Small intestine (tissue), 7 donors: Measurements from ENCODE around the gene REPIN1. TPM values are rescaled to one million over a fixed set of nuclear protein-coding genes. Genes with fewer than 3 reads are reported as not detected.

Experiments
- DNase-seq, 2 donors: peaks; one replicate each; pipeline versions ENCODE4 v3.0.0 to v3.0.0-alpha.2; 2013
- FAIRE-seq: peaks from 2 replicates; lab custom pipeline; 2012; peaks lifted over from hg19 to GRCh38; lab: Jason Lieb, UNC
- H3K27ac ChIP-seq, 3 donors: one replicate each; pipeline ENCODE4 v1.5.1; 2013; ENCODE audit warnings: low read length in 2 of 3, mild to moderate bottlenecking in 2 of 3, control low read depth in 1 of 3, inconsistent platforms in 1 of 3, low read depth in 1 of 3, moderate library complexity in 1 of 3
- H3K27me3 ChIP-seq, 3 donors: one replicate each; pipeline ENCODE4 v1.6.1; 2013; ENCODE audit warnings: low read length in 3 of 3, inconsistent platforms in 1 of 3; ENCODE audit not compliant: control insufficient read depth in 3 of 3, insufficient read depth in 3 of 3
- H3K36me3 ChIP-seq, 3 donors: one replicate each; pipeline ENCODE4 v1.6.1; 2013; ENCODE audit warnings: low read length in 3 of 3, inconsistent platforms in 1 of 3, low read depth in 1 of 3, mild to moderate bottlenecking in 1 of 3, moderate library complexity in 1 of 3; ENCODE audit not compliant: control insufficient read depth in 3 of 3, insufficient read depth in 2 of 3
- H3K4me1 ChIP-seq, 3 donors: one replicate each; pipeline ENCODE4 v1.6.1; 2013; ENCODE audit warnings: low read length in 2 of 3, inconsistent platforms in 1 of 3, low read depth in 1 of 3, mild to moderate bottlenecking in 1 of 3, moderate library complexity in 1 of 3; ENCODE audit not compliant: control insufficient read depth in 3 of 3, insufficient read depth in 2 of 3
- H3K4me3 ChIP-seq, 3 donors: one replicate each; pipeline ENCODE4 v1.5.1; 2013; ENCODE audit warnings: low read length in 3 of 3, control low read depth in 1 of 3, inconsistent platforms in 1 of 3, low read depth in 1 of 3, mild to moderate bottlenecking in 1 of 3, moderate library complexity in 1 of 3
- H3K9me3 ChIP-seq, 2 donors: one replicate each; pipeline ENCODE4 v1.6.1; 2013; ENCODE audit warnings: low read depth in 1 of 2, low read length in 1 of 2; ENCODE audit not compliant: control insufficient read depth in 2 of 2, insufficient read depth in 1 of 2
- WGBS, 3 donors: extraction: QIAGEN DNeasy Blood & Tissue Kit; methylation state at CpG; one replicate each; pipeline ENCODE4 v1.1.7; 2013; 5-methylcytosine and 5-hydroxymethylcytosine counted together
- polyA plus RNA-seq, 4 donors: library from polyadenylated mRNA; stranded (reverse) in 3 of 4; unstranded in 1 of 4; fragments of 200-250 nt in 3 of 4; fragments of 120-200 nt in 1 of 4; gene quantifications; one replicate each; pipeline versions ENCODE4 v1.2.1 to v1.2.3, GENCODE V29; 2013
- donor health status: healthy with polysubstance abuse.
- donor health status: control.
- donor health status: control.
- donor health status: Bipolar disorder and iron deficiency.
- donor health status: healthy.

The REPIN1 gene
- polyA plus RNA-seq, 4 donors = 46.5 to 138 (median 78.0) TPM

DNA sequence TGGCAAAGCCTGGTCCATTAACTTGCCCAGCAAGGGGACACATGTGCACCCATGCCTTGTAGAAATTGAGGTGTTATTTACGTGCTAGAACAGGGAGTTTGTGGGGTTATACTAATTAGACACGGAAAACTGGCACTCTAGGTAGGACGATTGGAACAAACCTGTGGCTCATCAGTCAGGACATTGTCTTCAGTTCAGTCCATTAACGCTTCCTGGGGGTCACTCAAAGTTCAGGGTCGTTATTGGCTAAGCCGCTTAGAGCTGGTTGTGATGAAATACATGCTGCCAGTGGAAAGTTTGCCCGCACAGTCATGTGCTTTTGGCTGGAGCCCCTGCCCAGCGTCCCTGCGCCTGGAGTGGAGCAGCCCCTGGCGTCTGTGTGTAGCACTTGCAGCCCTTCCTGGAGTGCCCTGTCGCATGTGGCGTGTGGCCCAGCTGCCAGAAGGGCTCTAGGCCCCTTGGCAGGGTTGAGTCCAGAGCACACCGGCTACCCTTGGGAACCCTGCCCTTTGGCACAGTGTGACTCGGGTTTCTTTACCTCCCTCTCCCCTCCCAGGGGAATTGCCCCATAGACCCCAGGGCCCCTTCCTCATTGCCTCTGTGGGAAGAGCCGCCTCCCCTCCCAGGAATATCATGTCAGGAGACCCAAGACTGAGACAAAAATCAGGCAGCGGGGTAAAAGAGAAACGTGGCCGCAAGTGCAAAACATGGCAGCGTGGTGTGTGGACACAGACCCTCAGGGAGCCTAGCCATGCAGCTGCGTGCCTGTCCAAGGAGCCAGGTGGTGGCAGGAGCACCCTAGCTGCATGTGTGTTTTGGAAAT lies 20.3 kb downstream of the REPIN1 start:
- Histone ChIP-seq H3K4me1 (peaks cover 0 to 38% (median 2%) of the 10 kb centered on the region in 3 donors), H3K36me3 (peaks cover 0 to 38% (median 0%) of the 10 kb centered on the region in 3 donors), H3K4me3 (no peak overlapping the region), H3K27me3 (no peaks in the 10 kb centered on the region), H3K9me3 (no peaks in the 10 kb centered on the region), H3K27ac (peak overlapping the region in 1 of 3 donors; percentile 6)
- 50 to 68% (median 52%) methylated on average over 19 to 20 of the region's 20 CpGs for WGBS, 3 donors
- DNase-seq (peak; percentile 51 to 78), FAIRE-seq (no peak)

DNA sequence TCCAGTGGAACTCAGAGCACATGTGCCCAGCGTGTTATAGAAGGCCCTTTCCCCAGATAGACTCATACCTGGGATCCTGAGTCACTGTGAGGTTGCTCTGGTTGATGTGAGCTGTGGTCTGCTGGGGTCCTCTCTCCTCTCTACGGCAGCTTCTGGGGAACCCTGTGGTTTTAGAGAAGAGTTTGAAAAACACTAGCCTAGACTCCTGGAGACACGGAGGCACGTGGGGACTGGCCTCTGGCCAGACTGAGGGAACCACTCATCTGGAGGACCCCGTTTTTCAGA lies 20.9 kb downstream of the REPIN1 start:
- Histone ChIP-seq H3K9me3 (no peaks in the 10 kb centered on the region), H3K27me3 (no peaks in the 10 kb centered on the region), H3K36me3 (peaks cover 0 to 35% (median 0%) of the 10 kb centered on the region in 3 donors), H3K27ac (peak overlapping the region in 1 of 3 donors; percentile 6), H3K4me3 (no peak overlapping the region), H3K4me1 (peaks cover 0 to 33% (median under 1%) of the 10 kb centered on the region in 3 donors)
- 65 to 78% (median 75%) methylated on average over 5 of the region's 5 CpGs for WGBS, 3 donors
- DNase-seq (no peak), FAIRE-seq (no peak)

DNA sequence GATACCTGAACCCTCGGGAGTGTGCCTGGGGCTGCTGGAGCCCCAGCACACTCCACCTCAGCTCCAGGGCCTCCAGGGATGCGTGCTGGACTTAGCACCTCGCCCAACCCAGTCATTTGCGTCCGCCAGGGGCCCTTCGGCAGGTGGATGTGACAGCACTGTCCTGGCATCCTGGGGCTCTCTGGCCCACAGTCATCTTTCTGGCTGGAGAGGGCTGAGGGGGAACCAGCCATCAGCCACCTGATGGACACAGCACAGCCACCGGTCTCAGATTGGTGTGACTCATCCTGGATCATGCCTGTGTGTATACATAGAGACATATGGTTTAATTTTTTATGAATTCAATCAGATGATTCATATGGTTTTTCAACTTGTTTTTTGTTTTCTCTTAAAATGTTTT lies 21.6 kb downstream of the REPIN1 start:
- 91 to 95% (median 93%) methylated on average over 7 of the region's 7 CpGs for WGBS, 3 donors
- peaks cover 0 to 34% (median 0%) of the 10 kb centered on the region in 3 donors for H3K36me3 ChIP-seq
- no peak overlapping the region for H3K4me3 ChIP-seq
- peak in 1 of 2 donors; percentile 53 for DNase-seq
- H3K27me3 ChIP-seq = no peaks in the 10 kb centered on the region
- H3K4me1 ChIP-seq = peaks cover 0 to 26% (median 0%) of the 10 kb centered on the region in 3 donors
- H3K9me3 ChIP-seq = no peaks in the 10 kb centered on the region
- no peak for FAIRE-seq
- H3K27ac ChIP-seq = no peak overlapping the region

DNA sequence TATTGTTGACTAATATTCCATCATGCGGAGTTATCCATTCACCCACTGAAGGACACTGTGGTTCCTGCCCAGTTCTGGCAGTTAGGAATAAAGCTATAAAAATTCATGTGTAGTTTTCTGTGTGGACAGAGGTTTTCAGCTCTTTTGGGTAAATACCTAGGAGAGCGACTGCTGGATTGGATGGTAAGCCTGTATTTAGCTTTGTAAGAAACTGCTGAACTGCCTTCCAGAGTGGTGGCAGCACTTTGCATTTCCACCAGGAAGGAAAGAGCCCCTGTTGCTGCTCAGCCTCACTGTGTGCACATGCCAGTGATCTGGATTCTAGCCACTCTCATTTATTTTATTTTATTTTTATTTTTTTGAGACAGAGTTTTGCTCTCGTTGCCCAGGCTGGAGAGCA lies 24.7 kb downstream of the REPIN1 start:
- no peak for DNase-seq
- H3K4me3 ChIP-seq = no peak overlapping the region
- 88 to 94% (median 90%) methylated on average over 3 of the region's 3 CpGs for WGBS, 3 donors

DNA sequence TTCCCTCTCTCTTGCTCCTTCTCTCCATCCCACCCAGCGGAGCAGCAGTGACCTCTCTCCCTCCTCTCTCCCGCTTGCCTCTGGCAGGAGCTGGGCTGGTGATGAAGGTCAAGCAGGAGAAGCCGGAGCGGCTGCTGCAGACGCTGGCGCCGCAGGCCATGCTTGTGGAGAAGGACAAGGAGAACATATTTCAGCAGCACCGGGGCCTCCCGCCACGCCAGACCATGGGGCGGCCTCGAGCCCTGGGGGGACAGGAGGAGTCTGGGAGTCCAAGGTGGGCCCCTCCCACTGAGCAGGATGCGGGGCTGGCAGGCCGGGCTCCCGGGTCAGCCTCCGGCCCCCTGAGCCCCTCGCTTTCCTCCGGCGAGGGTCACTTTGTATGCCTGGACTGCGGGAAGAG lies 27.8 kb downstream of the REPIN1 start:
- H3K4me1 ChIP-seq = peaks cover 0 to 12% (median 0%) of the 10 kb centered on the region in 3 donors
- 95 to 98% (median 95%) methylated on average over 19 to 20 of the region's 20 CpGs for WGBS, 3 donors
- DNase-seq (no peak), FAIRE-seq (no peak)
- no peak overlapping the region for H3K27ac ChIP-seq
- no peak overlapping the region for H3K4me3 ChIP-seq
- no peaks in the 10 kb centered on the region for H3K9me3 ChIP-seq
- H3K36me3 ChIP-seq = peaks cover 0 to 44% (median 0%) of the 10 kb centered on the region in 3 donors
- no peaks in the 10 kb centered on the region for H3K27me3 ChIP-seq

More for the DNA sequence above, 24.7 kb downstream of the REPIN1 start:
- Histone ChIP-seq H3K36me3 (peaks cover 0 to 38% (median 0%) of the 10 kb centered on the region in 3 donors), H3K27me3 (no peaks in the 10 kb centered on the region), H3K9me3 (no peaks in the 10 kb centered on the region), H3K4me1 (peaks cover 0 to 11% (median 0%) of the 10 kb centered on the region in 3 donors), H3K27ac (no peak overlapping the region)
- no peak for FAIRE-seq

DNA sequence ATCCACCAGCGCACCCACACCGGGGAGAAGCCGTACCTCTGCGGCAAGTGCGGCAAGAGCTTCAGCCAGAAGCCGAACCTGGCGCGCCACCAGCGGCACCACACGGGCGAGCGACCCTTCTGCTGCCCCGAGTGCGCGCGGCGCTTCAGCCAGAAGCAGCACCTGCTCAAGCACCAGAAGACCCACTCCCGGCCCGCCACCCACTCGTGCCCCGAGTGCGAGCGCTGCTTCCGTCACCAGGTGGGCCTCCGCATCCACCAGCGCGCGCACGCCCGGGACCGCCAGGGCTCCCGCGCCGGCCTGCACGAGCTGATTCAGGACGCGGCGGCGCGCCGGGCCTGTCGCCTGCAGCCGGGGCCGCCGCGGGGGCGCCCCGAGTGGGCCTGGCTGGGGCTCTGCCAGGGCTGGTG lies 28.2 kb downstream of the REPIN1 start:
- Histone ChIP-seq H3K27ac (no peak overlapping the region), H3K36me3 (peaks cover 0 to 44% (median 0%) of the 10 kb centered on the region in 3 donors), H3K9me3 (no peaks in the 10 kb centered on the region), H3K27me3 (no peaks in the 10 kb centered on the region), H3K4me3 (no peak overlapping the region), H3K4me1 (peaks cover 0 to 13% (median 0%) of the 10 kb centered on the region in 3 donors)
- DNase-seq (no peak), FAIRE-seq (no peak)
- 98% methylated on average over 36 to 48 of the region's 48 CpGs for WGBS, 3 donors

DNA sequence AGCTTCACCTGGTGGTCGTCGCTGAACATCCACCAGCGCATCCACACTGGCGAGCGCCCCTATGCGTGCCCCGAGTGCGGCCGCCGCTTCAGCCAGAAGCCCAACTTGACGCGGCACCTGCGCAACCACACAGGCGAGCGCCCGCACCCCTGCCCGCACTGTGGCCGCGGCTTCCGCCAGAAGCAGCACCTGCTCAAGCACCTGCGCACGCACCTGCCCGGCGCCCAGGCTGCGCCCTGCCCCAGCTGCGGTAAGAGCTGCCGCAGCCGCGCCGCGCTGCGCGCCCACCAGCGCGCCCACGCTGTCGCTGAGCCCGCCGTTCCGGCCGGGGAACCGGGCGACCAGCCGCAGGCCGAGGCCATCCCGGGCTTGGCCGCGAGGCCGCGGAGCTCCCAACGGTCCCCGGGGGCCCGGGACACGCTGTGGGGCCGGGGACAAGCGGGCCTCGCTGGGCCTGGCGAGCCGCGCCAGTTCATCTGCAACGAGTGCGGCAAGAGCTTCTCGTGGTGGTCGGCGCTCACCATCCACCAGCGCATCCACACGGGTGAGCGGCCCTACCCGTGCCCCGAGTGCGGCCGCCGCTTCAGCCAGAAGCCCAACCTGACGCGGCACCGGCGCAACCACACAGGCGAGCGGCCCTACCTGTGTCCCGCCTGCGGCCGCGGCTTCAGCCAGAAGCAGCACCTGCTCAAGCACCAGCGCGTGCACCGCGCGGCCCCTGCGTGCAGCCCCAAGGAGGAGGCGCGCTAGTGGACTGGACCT lies 28.9 kb downstream of the REPIN1 start:
- DNase-seq (no peak), FAIRE-seq (no peak)
- Histone ChIP-seq H3K27ac (no peak overlapping the region), H3K9me3 (no peaks in the 10 kb centered on the region), H3K27me3 (no peaks in the 10 kb centered on the region), H3K4me1 (peaks cover 0 to 20% (median 0%) of the 10 kb centered on the region in 3 donors), H3K36me3 (peaks cover 0 to 46% (median 0%) of the 10 kb centered on the region in 3 donors), H3K4me3 (no peak overlapping the region)
- 97% methylated on average over 74 to 91 of the region's 91 CpGs for WGBS, 3 donors

DNA sequence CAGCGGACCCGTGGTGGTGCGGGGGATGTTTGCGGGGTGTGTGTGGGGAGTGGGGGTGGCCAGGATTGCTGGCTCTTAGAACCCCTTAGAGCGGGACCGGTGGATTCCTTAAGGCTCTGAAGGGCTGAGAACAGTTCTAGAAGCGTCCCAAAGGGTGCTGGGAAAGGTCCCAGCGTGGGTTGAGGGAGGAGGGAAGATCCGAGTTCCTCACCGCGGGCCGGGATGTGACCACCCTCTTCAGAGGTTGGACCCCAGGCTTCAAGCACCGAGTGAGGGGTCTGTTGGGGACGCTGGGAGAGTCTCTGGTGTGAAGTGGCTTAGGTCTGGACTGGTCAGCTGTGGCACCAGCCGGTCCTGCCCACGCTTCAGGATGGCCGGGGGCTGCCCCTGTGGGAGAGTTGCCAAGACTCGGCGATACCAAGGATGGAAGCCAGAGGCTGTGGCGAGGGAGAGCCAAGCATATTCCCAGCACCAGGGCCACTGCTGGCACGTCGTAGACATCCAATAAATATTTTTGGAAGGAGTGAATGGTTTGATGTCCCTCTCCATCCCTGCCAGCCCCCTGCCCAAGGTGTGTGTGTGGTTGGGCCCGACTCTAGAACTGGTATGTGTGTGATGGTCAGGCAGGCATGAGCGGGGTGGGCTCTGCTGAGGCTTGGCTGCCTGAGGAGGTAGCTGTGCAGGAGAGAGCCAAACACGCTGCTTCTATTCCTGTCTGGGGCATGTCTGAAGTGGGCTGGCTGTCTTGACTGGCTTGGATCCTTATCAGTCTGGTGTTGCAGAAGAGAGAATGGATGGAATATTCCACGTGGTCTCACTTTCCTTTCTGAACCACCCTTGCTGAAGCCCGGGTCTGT lies 29.7 kb downstream of the REPIN1 start:
- Histone ChIP-seq H3K9me3 (no peaks in the 10 kb centered on the region), H3K4me1 (peaks cover 0 to 28% (median 0%) of the 10 kb centered on the region in 3 donors), H3K27ac (no peak overlapping the region), H3K27me3 (no peaks in the 10 kb centered on the region), H3K4me3 (no peak overlapping the region), H3K36me3 (peaks cover 0 to 48% (median 0%) of the 10 kb centered on the region in 3 donors)
- DNase-seq = no peak
- 93 to 95% (median 94%) methylated on average over 27 of the region's 27 CpGs for WGBS, 3 donors
- FAIRE-seq = no peak
